GM19023 (cell line): ENCODE data around the gene SMIM3.

Experiments used
- ATAC-seq: cut with Tn5 transposase; IDR thresholded peaks from one replicate; pipeline ENCODE4 v1.9.1; 2021; ENCODE audit warnings: mild to moderate bottlenecking, moderate library complexity; ENCODE audit not compliant: unreplicated experiment

SMIM3 gene

DNA sequence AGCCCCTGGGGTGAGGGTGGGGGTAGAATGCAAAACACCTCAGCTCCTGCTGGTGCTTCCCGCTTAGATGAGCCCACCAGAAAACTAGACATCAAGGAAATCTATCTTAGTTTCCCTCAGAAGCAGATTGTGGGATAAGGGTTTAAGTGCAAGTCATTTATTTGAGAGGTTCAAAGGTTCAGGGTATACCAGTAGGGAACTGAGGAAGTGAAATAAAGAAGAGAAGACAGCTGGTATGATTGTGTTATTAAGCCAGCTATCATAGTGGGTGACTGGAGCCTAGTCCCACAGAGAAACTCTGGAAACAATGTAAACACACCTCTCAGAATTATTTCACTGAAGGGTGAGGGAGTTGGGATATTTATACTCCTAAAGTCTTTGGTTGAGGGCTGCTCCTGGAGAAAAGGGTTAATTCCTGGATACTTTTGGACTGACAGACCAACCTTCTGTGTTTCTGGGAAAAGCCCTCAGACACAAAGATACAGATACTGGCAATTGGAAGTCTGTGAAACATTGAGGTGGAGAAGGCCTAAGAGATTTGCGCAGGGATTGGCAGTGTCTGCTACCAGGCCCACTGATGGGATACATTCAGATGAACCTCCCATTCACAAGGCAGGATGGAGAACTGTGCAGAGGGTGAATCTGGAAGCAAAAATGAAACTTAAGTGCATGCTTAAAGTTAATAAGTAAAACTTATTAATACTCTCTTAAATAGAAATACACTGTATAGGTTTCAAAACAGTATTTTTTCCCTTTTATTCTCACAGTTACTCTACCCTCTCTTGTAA, 13.4 kb upstream of the SMIM3 start:
- ATAC-seq: no peak

DNA sequence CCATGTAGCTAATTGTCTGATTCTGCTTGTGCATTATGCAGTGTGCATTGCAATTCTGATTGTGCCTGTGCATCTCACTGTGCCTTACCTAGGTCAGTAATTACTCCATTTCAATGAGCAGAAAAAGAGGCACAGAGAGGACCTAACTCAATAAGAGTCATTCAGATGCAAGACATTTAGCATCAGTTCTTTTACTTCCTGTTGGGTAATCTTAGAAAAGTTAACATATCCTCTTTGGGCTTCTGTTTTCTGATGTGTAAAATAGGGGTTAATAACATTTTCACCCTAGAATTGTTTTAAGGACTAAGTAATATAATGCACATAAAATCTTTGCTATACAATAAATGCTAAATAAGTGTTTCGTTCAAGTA, 12.8 kb upstream of the SMIM3 start:
- no peak for ATAC-seq

DNA sequence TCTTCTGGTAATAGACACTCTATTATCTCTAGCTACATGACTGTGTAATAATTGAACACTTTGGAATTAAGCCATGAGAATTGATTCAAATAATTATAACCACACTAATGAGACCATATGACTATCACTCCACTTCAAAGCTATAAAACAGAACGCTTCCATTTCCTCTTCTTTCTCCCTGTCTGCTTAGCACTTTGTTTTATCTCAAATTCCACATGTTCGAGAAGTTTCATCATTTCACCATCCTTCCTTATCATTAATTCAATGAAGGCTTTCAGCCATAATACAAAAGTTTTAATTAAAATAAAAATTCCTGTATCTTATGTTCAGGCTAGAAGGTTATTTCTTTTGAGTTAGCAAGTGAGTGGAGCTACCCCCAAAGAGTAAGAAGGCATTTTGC, 12.3 kb upstream of the SMIM3 start:
- ATAC-seq: no peak

DNA sequence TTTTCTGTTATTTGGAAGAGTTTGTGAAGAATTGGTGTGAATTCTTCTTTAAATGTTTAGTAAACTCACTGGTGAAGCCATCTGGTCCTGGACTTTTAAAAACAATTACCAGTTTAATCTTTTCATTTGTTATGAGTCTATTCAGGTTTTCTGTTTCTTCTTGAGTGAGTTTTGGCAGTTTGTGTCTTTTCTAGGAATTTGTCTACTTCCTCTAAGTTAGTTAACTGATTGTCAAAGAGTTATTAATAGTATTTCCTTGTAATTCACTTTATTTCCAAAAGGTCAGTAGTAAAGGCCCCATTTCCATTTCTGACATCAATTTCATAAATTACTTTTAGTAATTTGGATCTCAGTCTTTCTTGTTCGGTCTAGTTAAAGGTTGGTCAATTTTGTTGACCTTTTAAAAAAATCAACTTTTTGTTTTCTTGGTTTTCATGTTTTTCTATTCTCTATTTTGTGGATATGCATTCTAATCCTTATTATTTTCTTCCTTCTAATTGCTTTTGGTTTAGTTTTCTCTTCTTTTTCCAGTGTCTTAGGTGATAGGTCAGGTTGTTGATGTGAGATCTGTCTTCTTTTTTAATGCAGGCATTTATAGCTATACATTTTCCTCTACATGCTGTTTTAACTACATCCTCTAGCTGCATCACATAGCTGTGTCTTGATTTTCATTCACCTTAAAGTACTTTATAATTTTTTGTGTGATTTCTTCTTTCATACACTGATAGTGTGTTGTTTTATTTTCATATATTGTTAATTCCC, 7.3 kb upstream of the SMIM3 start:
- ATAC-seq: no peak

DNA sequence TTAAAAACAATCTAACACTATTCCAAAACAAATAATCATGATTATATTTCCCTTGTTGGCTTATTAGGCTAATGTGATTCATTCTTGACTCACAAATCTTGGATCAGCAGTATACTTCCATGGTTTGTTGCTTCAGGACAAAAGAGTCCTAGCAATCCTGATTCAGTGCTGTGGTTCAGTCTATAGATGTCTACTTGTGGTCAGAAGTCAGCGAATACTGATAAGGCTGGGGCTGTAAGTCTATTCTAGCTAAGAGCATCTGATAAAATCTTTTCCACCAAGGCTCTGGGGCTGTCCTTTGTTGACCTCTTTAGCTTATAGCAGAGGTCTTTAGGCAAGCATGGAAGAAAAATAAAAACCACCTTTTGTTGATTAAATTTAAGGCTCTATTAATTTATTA, 4.4 kb upstream of the SMIM3 start:
- ATAC-seq: no peak

DNA sequence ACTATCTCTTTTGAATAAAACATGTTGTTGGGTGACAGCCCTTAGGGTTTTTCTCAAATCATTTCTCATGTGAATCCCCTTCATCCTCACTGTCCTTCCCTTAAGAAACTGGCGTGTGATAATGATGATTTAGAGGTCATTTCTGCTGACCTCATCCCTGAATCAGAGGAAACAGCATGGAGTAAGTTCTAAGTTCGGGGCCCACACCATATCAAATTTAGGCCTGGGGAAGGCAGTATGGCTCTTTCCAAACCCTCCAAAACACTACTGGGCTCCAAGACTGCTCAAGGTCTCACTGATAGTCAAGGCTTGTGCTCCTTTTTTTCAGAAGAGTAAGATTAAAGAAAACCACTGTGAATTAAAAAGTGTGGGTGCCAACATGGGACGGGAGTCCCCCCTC, 872 bp upstream of the SMIM3 start:
- no peak for ATAC-seq

DNA sequence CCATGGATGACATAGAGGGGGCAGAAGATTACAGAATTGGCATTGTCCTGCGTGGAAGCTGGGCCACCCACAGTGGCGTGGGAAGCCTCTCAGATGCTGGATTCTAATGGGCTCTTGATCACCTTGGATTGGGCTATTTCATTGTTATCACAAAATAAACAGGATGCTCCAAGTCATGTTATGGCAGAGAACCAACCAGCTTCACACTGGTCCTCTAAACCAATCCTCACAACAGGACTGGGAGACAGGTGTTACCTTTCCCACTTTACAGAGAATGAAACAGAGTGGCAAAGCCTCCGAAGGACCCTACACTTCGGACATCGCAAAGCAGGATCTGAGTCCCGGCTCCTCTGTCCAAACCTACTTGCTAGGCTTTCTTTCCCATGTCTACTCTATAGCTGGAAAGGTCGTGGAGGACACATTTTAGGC, 455 bp upstream of the SMIM3 start:
- no peak for ATAC-seq

DNA sequence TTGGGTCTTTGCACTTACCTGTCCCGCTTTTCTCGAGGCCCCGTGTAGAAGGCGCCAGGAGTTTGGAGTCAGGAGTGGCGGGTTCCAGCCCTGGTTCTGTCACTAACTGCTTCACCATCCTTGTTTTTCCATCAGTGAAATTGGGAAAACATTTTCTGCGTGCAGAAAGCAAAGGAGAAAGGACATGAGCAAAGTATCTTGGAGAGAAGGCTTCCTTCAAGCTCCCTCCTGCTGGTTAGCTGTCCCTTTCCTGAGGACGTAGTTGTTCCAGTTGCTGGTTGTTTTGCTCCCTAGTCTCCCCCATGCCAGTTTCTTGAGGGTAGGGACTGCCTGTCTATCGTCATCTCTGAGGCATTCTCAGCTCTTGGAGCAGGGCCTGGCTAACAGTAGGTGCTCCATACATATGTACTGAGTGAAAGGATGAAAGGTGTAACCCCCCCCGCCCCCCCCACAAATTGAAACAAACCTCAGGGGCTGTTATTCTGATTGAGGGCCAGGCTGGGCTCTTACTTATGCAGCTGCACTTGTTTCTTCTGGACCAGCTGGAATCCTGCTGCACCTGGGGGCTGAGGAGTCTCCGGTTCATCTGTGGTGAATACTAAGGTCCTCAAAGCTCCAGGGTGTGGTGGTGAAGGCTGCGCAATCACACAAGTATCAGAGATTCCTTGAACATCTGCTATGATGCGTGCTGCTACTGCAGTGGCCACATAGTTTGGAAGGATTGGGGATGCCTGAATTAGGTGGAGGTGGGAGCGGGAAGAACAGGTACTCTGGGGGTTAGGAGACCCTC, 1.0 kb downstream of the SMIM3 start:
- no peak for ATAC-seq

DNA sequence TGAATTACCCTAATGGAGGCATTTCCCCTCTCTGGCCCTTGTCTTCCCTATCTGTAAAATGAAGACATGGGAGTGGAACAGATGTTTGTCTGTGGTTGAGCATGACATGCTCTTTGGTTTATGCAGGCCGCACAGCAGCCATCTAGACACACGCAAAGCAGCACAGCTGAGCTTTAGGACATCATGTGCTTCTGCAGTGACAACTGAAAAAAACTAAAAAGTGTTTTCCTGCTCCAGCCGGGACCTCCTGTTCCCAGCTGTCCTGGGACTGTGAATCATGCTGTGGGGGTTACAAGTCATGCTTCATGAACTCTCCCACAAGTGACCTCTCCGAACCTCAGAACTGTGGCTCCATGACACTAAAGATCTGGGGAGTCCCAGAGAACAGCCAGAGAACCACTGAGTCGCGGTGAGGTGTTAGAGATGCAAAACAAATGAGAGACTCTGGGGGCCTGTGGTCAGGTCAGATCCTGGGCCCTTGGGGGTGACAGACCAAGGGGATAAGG, 1.7 kb downstream of the SMIM3 start:
- ATAC-seq: peak; percentile 64

DNA sequence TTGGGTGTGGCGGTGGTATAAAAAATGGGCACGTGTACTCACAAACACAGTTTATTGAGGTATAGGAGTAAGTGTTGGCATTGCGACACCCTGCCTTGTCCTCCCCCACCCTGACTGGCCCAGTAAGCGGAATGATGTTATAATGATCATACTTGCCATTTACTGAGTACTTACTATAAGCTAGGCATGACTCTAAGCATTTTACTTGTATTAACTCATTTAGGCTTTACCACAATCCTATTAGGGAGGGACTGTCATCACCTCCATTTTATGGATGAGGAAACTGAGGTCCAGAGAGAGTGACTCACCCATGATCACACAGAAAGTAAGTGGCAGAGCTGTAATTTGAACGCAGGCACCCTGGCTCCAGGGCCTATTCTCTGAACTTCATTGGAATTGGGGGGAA, 2.3 kb downstream of the SMIM3 start:
- no peak for ATAC-seq

DNA sequence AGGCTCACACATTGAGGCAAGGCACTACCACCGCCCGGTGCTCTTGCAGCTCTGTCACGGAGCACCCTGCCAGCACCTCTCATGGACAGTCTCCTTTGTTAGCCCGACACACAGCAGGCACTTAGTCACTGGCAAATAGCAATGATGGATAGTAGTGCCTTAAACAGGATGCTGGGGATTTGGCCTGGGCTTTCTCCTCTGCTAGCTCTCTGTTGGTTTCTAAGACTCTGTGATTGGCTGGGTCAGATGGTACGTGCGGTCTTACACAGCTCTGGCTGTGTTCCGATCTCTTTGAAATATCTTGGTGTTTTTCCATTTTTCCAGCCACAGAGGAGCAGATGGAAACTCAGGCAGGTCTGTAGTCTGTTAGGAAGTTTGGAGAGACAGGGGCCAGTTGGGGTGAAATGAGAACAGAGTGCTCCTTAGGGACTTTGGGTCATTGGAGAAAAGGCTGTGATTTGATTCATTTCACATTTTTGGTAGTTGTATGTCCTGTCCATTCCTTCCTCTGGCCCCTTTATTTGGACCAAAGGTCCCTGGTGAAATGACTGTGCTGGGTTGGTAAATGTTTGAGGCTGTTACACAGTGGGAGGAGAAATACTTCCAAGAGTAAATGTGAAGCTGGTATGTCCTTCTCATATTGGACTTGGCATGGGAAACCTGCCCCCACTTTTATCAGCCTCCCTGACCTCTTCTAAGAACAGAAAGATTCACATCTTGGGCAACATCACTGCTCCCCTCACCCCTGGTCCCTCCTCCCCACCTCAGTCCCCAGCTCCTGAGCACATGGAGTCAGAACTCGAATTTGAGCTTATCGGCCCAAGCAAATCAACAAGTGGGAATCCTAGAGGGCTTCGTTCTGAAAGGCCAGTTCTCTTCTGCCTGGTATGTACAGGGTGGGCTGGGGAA, 3.4 kb downstream of the SMIM3 start:
- ATAC-seq: no peak

DNA sequence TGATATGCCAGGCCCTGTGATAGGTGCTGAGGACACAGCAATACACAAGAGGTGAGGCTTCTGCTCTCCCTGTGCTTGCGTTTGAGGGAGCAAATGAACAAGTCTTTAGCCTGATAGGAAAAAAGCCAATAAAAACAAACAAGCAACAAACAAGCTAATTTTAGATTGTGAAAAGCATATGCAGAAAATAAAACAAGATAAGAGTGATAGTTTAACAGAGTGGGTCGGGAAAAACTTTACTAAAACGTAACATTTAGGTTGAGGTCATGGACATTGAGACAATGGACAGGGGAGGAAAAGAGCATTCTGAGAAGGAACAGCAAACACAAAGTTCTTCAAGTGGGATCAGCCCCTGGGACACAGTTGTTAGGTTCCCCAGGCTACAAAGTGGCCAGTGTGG, 4.3 kb downstream of the SMIM3 start:
- no peak for ATAC-seq

DNA sequence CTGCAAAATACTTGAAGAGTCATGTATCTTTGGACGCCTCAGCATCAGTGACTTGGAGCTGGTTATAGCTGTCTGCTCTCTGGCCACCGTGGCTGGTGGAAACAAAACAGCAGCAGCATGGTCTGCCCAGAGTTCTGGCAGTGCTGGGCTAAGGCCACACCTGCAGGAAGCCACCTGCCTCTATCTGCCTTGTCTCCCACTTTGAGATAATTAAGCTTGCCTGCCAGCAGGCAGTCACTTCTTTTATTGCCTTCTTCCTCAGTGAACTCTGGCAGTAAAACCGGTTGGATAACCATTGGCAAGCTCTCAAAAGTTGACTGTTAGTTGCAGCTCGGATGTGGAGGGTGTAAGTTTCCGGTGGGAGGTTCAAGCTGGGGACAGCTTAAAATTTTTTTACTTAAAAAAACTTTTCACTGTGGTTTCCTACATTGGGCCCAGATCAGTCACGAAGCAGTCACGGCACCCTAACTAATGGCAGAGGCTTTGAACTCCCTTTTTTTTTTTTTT, 4.9 kb downstream of the SMIM3 start:
- peak; percentile 36 for ATAC-seq

DNA sequence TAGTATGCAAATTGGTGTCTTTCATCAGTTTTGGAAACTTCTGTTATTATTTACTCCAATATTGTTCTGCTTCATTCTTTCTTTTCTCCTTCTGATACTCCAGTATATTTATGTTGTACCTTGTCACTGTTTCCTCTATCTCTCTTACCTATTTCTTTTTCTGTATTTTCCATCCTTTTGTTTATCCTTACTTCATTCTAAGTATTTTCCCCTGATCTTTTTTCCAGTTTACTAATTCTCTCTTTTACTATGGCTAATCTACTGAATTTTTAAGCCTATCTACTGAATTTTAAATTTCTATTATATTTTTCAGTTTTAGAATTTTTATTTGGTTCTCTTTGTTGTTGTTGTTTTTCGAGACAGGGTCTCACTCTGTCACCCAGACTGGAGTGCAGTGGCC, 7.4 kb downstream of the SMIM3 start:
- ATAC-seq: no peak

DNA sequence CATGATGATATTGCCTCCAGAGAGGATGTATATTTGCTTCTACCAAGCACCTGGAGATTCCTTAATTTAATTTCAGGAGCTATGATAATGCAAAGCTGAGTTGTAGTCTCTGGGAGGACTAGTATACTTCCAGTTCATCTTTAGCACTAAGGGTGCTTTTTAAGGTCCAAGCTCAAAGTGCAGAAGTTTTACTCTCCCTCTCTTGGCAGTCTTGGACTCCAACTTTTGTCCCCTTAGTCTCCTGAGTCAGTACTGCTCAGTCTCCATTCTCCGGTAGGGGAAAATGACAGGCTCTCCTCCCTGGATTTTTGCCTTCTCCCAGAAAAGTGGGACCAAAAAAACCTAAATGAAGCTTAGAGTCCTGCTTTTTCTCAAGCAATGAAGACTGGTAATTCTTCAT, 8.3 kb downstream of the SMIM3 start:
- ATAC-seq: no peak

DNA sequence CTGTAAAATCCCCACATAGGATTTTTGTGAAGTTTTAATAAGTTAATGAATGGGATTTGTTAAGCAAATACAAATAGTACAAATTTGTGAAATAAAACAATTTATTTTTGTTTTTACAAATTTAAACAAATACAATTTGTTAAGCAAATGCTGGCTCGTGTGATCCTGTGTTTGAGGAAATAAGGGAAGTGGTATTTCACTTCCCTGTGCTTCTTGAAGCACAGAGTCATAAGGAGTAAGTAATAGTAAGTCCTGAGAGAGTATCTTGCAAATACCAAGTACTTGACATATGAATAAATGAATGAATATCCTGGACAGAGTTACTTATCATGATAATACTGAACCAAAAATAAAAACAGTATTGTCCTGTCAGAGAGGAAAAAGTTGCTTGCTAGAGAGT, 9.1 kb downstream of the SMIM3 start:
- no peak for ATAC-seq

DNA sequence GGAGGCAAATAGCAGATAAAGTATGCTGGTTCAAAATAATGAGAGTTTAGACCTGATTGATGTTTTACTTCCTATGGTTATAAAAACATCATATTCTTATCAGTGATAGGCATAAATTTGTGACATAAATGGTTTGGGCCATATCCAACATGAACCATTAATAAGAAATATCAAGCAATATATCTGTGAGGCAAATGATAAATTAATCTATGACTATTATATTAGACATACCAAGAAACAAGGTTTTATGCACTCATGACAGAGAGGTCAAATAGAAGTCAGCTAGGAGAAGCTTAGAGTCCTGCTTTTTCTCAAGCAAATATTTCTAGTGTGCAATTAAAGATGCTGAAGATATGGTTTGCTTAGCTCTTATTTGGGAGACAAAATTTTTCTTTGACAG, 10.4 kb downstream of the SMIM3 start:
- no peak for ATAC-seq

DNA sequence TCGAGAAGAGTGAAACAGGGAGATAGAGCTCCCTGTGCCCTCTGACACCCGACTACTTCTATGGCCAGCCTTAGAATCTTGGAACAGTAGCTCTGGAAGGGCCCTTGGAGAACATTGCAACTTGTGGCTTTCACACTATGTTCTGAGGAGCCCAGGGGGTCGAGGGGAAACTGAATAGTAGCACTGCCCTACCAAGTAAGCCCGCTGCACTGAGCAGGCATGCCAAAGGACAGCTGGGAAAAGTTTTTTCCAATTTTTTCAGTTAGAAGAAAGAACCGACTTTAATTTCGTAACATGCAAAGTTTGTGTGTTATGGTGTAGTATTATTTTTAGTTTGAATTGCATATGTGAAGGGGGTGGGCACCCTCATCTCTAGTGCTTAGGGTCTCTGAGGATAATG, 10.9 kb downstream of the SMIM3 start:
- ATAC-seq: no peak

DNA sequence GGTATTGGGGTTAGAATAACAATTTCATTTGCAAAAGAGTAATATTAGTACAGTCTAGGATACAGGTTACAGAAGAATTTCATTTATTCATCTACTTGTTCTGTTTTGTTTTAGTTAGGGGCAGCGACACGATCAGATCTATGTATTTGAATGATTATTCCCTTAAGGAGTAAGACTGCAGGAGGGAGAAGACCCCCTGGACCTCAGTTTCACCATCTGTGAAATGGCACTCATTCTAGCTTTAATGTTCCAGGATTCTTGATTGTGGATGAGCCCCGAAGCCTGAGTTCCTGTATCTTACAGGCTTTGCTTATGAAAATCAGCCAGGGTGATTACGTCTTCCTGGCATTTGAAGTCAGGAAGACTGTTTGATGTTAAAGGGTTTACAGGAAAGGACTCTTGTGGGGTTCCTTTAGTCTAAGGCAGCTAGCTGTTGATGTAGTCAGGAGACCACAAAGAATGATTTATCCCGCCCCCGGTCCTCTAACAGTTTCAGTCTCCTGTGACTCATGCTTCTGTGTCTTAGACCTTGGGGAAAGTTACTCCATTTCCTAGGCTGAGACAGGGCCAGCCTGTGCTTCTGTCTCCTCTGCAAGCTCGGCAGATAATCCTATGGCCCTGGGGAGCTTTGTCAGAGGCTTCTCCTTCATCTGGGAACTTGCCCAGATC, 11.5 kb downstream of the SMIM3 start:
- ATAC-seq: peak; percentile 96

DNA sequence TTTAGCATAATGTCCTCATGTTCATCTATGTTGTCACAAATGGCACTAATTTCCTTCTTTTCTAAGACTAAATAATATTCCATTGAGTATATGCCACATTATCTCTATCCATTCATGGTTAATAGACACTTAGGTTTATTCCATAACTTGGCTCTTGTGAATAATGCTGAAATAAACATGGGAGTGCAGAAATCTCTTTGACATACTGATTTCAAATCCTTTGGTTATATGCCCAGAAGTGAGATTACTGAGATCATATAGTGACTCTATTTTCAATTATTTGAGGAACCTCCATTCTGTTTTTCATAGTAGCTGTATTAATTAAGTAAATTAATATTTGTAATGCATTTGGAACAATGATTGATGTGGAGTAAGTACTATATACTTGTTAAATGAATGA, 13.0 kb downstream of the SMIM3 start:
- no peak for ATAC-seq
